Esophagus squamous epithelium (tissue), 4 donors: ENCODE measurements around the gene STK24.

Source experiments
- POLR2A ChIP-seq, 4 donors: fragments of 450-650 bp; IDR thresholded peaks; one replicate each; pipeline ENCODE4 v1.6.1; 2017; ENCODE audit warnings: antibody characterized with exemption in 4 of 4, mild to moderate bottlenecking in 4 of 4, moderate library complexity in 3 of 4
- TF ChIP-seq, protein P1 (sequence below), 6 experiments: fragments of 450-650 bp in 4 of 6; fragments of 200-600 bp in 2 of 6; sonication (generic) in 2 of 6; IDR thresholded peaks; one replicate each; pipeline ENCODE4 v1.5.1; 2016 to 2019; ENCODE audit warnings: antibody characterized with exemption in 6 of 6, mild to moderate bottlenecking in 4 of 6, moderate library complexity in 4 of 6

DNA sequence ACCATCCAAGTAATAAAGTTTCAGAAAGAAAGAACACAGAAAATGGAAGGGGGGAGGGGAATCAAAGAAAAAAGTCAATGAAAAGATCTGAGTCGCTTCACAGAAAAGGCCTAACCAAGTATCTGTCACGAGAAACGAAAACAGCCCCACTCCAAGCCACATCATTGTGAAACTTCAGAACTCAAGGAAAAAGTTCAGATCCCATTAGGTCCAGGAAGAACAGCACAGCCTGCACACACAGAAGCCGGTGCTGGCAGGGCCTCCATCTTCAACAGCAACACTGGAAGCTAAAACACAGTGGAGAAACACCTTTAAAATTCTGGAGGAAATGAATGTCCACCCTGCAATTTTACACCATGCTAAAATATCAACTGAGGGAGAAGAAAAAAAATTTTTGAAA, 8.0 kb downstream of the STK24 start:
- TF ChIP-seq POLR2A (IDR thresholded peaks at IDR 0.05): no peak
- TF ChIP-seq, protein P1, sequence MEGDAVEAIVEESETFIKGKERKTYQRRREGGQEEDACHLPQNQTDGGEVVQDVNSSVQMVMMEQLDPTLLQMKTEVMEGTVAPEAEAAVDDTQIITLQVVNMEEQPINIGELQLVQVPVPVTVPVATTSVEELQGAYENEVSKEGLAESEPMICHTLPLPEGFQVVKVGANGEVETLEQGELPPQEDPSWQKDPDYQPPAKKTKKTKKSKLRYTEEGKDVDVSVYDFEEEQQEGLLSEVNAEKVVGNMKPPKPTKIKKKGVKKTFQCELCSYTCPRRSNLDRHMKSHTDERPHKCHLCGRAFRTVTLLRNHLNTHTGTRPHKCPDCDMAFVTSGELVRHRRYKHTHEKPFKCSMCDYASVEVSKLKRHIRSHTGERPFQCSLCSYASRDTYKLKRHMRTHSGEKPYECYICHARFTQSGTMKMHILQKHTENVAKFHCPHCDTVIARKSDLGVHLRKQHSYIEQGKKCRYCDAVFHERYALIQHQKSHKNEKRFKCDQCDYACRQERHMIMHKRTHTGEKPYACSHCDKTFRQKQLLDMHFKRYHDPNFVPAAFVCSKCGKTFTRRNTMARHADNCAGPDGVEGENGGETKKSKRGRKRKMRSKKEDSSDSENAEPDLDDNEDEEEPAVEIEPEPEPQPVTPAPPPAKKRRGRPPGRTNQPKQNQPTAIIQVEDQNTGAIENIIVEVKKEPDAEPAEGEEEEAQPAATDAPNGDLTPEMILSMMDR (IDR thresholded peaks at IDR 0.05): no peak
